Measurements from ENCODE around the gene IHH.

The IHH gene

DNA sequence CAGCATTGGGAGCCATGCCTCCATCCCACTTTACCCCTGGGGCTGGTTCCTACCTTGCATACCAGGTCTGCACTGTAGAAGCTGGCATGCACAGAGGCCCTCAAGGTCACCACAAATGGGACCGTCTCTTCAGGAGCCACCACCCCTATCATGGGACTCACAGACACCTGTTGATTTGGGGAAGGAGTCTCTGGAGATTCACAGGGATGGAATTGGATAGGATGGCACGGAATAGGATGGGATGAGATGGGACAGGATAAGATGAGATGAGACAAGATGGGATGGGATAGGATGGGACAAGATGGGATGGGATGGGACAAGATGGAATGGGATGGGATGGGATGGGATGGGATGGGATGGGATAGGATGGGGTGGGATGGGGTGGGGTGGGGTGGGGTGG, 51.4 kb downstream of the IHH start:
- DNase-seq (ENCODE audit: low read depth, low spot score) = no peak
- no peak overlapping the region for H3K4me3 ChIP-seq (ENCODE audit: insufficient read length, low read depth)
- H3K9ac ChIP-seq (ENCODE audit: insufficient read length, low read depth) = no peak overlapping the region
- TF ChIP-seq ZNF274 (IDR thresholded peaks at IDR 0.05; ENCODE audit: low read depth, low read length) (no peak), YY1 (IDR thresholded peaks at IDR 0.05; ENCODE audit: insufficient read depth, insufficient read length) (no peak), SUZ12 (IDR thresholded peaks at IDR 0.05; ENCODE audit: extremely low read depth, insufficient read depth, insufficient read length) (no peak)
- no peaks in the 10 kb centered on the region for H3K9me3 ChIP-seq (ENCODE audit: insufficient read depth, low read length)
- H3K27me3 ChIP-seq (ENCODE audit: insufficient read depth, insufficient read length) = peaks cover 43% of the 10 kb centered on the region
- no peaks in the 10 kb centered on the region for H3K36me3 ChIP-seq (ENCODE audit: insufficient read depth, insufficient read length, low read length)
- no peaks in the 10 kb centered on the region for H3K4me1 ChIP-seq (ENCODE audit: insufficient read depth, insufficient read length)
